ENCODE data around the gene FMN2. TPM values are rescaled to one million over a fixed set of nuclear protein-coding genes. Genes with fewer than 3 reads are reported as not detected.
A peak's percentile ranks its signal among the peaks of the same experiment; 100 is the strongest.

The FMN2 gene
- total RNA-seq, 3 donors from 2014 or later (not counting 1 experiment from before 2014, with no cell fraction given): not detected

GRCh38 chr1:240501115-240501514 is 409.4 kb downstream of the FMN2 start:
- no peaks in the 10 kb centered on the region for H3K36me3 Mint-ChIP-seq
- Histone ChIP-seq H3K4me3 (ENCODE audit: low read length) (no peak overlapping the region), H3K4me1 (ENCODE audit: control insufficient read depth, insufficient read depth, low read length) (peaks cover 7% of the 10 kb centered on the region), H3K27me3 (ENCODE audit: control insufficient read depth, insufficient read depth, low read length) (no peaks in the 10 kb centered on the region), H3K27ac (ENCODE audit: low read length) (no peak overlapping the region), H3K36me3 (ENCODE audit: control insufficient read depth, insufficient read depth, low read length) (no peaks in the 10 kb centered on the region), H3K9me3 (ENCODE audit: control insufficient read depth, insufficient read depth, low read length) (no peaks in the 10 kb centered on the region)
- intact Hi-C loops (cut with micrococcal nuclease): no loop called here
- H3K27ac Mint-ChIP-seq: no peak overlapping the region
- H3K27me3 Mint-ChIP-seq (ENCODE audit: low read depth in 2 of 2): no peaks in the 10 kb centered on the region
- DNase-seq (no peak), ATAC-seq (no peak)
- peaks cover 10 to 16% of the 10 kb centered on the region in 2 donors for H3K4me1 Mint-ChIP-seq
- no peak overlapping the region for H3K4me3 Mint-ChIP-seq
- no peak for TF ChIP-seq CTCF (IDR thresholded peaks at IDR 0.05)
- no peaks in the 10 kb centered on the region for H3K9me3 Mint-ChIP-seq
- WGBS (ENCODE audit: insufficient coverage): 83% methylated on average over 1 of the region's 2 CpGs

- H3K4me3 ChIP-seq (ENCODE audit: low read length): no peak overlapping the region
- no peaks in the 10 kb centered on the region for H3K27me3 ChIP-seq (ENCODE audit: control insufficient read depth, insufficient read depth, low read length)
- Mint-ChIP-seq H3K4me1 (peaks cover 10 to 14% of the 10 kb centered on the region in 2 donors), H3K9me3 (no peaks in the 10 kb centered on the region), H3K27me3 (ENCODE audit: low read depth in 2 of 2) (peaks cover 7% of the 10 kb centered on the region in 2 donors), H3K4me3 (no peak overlapping the region), H3K36me3 (no peaks in the 10 kb centered on the region), H3K27ac (no peak overlapping the region)
- 83% methylated on average over 4 of the region's 4 CpGs for WGBS (ENCODE audit: insufficient coverage)
- no peak for TF ChIP-seq CTCF (IDR thresholded peaks at IDR 0.05)
- no peak for DNase-seq
- H3K36me3 ChIP-seq (ENCODE audit: control insufficient read depth, insufficient read depth, low read length): no peaks in the 10 kb centered on the region
- H3K27ac ChIP-seq (ENCODE audit: low read length): no peak overlapping the region
- ATAC-seq: no peak
- intact Hi-C loops (cut with micrococcal nuclease): no loop called here
- H3K9me3 ChIP-seq (ENCODE audit: control insufficient read depth, insufficient read depth, low read length): no peaks in the 10 kb centered on the region
- peaks cover 7% of the 10 kb centered on the region for H3K4me1 ChIP-seq (ENCODE audit: control insufficient read depth, insufficient read depth, low read length)
These were observed 411.4 kb downstream of the FMN2 start for GRCh38 chr1:240503036-240503435.

- ATAC-seq (peak; percentile 74 to 96 (median 79)), DNase-seq (no peak)
- WGBS (ENCODE audit: insufficient coverage): 0% methylated on average over 1 of the region's 1 CpG
- Mint-ChIP-seq H3K4me1 (peaks cover 10 to 11% of the 10 kb centered on the region in 2 donors), H3K36me3 (no peaks in the 10 kb centered on the region), H3K27me3 (ENCODE audit: low read depth in 2 of 2) (peaks cover 7 to 9% of the 10 kb centered on the region in 2 donors), H3K4me3 (no peak overlapping the region), H3K9me3 (no peaks in the 10 kb centered on the region), H3K27ac (no peak overlapping the region)
- Histone ChIP-seq H3K4me3 (ENCODE audit: low read length) (no peak overlapping the region), H3K4me1 (ENCODE audit: control insufficient read depth, insufficient read depth, low read length) (peaks cover 7% of the 10 kb centered on the region), H3K36me3 (ENCODE audit: control insufficient read depth, insufficient read depth, low read length) (no peaks in the 10 kb centered on the region), H3K9me3 (ENCODE audit: control insufficient read depth, insufficient read depth, low read length) (no peaks in the 10 kb centered on the region), H3K27me3 (ENCODE audit: control insufficient read depth, insufficient read depth, low read length) (no peaks in the 10 kb centered on the region), H3K27ac (ENCODE audit: low read length) (no peak overlapping the region)
- intact Hi-C loops (cut with micrococcal nuclease): no loop called here
- TF ChIP-seq CTCF (IDR thresholded peaks at IDR 0.05): no peak
These were observed 411.9 kb downstream of the FMN2 start for GRCh38 chr1:240503558-240503957.

GRCh38 chr1:240506176-240506575 is 414.5 kb downstream of the FMN2 start:
- DNase-seq (no peak), ATAC-seq (no peak)
- Mint-ChIP-seq H3K36me3 (no peaks in the 10 kb centered on the region), H3K4me1 (peaks cover 6 to 10% of the 10 kb centered on the region in 2 donors), H3K4me3 (no peak overlapping the region), H3K27ac (no peak overlapping the region), H3K9me3 (no peaks in the 10 kb centered on the region), H3K27me3 (ENCODE audit: low read depth in 2 of 2) (peaks cover 7 to 9% of the 10 kb centered on the region in 2 donors)
- Histone ChIP-seq H3K36me3 (ENCODE audit: control insufficient read depth, insufficient read depth, low read length) (no peaks in the 10 kb centered on the region), H3K27ac (ENCODE audit: low read length) (no peak overlapping the region), H3K4me3 (ENCODE audit: low read length) (no peak overlapping the region), H3K9me3 (ENCODE audit: control insufficient read depth, insufficient read depth, low read length) (no peaks in the 10 kb centered on the region), H3K27me3 (ENCODE audit: control insufficient read depth, insufficient read depth, low read length) (no peaks in the 10 kb centered on the region), H3K4me1 (ENCODE audit: control insufficient read depth, insufficient read depth, low read length) (peaks cover 7% of the 10 kb centered on the region)
- intact Hi-C loops (cut with micrococcal nuclease): no loop called here
- 86% methylated on average over 4 of the region's 4 CpGs for WGBS (ENCODE audit: insufficient coverage)
- no peak for TF ChIP-seq CTCF (IDR thresholded peaks at IDR 0.05)
